Left colon (tissue), 2 donors: ENCODE measurements around the gene ZNF318. TPM values are rescaled to one million over a fixed set of nuclear protein-coding genes. Genes with fewer than 3 reads are reported as not detected.
"Not testable (repeated sequence)": the region's sequence is repeated elsewhere in the genome, so short reads cannot be mapped to it uniquely, and the experiment has no call there.

Source experiments
- ATAC-seq: fragments of 200-7000 bp; cut with Tn5 transposase; one replicate; pipeline ENCODE4 v1.9.1; 2020; ENCODE audit warnings: mild to moderate bottlenecking, moderate library complexity
- DNase-seq, 2 donors: peaks; one replicate each; pipeline ENCODE4 v3.0.0-alpha.2; 2020
- intact Hi-C, 2 donors: fragments of 100-400 bp; cut with DNase I in 1 of 2; cut with micrococcal nuclease in 1 of 2; formaldehyde crosslinking; loops; one replicate each; pipeline versions ENCODE4 v1.11.2 to v1.14.0; 2022; cut with DNase I, micrococcal nuclease
- total RNA-seq, 2 donors: library from RNA; stranded (reverse); fragmentation: NEBNext Ultra II Directional; extraction: Animal tissue kit (Norgen Biotek cat#: 25700); gene quantifications; one replicate each; pipeline ENCODE4 v1.2.1, GENCODE V29; 2021
- donor health status: DM: no; HTN: no; CAD: no.
- donor health status: DM: yes; HTN: yes; CAD: no.

ZNF318 gene
- total RNA-seq, 2 donors from 2014 or later, result 12.3 to 13.2 TPM

DNA sequence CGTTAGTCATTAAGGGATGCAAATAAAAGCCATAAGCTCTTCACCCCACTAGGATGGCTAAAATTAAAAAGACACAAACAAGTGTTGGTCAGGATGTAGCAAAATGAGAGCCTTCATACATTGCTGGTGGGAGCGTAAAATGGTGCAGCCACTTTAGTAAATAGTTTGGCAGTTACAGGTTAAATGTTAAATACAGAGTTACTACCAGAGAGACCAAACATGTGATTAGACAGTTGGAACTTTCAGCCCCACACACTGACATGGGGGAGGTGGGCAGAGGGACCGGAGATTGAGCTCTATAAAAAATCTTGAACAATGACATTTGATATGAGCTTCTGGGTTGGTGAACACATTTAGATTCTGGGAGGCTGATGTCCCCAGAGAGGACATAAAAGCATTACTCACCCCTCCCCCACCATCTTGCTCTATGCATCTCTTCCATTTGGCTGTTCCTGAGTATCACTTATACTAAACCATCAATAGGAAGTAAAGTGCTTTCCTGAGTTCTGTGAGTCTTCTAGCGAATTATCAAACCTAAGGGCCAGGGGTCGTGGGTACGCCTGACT lies 20.4 kb upstream of the ZNF318 start:
- intact Hi-C loops, result no loop called here
- ATAC-seq, result no peak
- DNase-seq, result no peak

DNA sequence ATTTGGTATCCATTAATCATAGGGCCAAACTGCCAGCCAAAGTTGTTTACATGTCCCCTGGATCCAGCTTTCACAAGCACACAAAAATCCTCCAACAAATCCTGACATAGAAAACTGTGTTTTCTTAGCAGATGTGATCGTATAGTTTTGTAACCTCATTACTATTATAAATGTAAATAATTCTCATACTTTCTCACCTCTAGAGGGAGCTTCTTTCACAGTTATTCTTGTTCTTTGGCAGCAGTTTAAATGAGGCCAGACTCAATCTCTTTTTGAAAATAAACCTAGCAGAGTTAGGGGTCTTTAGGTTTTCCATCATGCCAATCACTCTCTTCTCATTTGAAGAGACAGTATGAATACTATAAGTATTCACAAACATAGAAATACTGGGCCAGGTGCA lies 17.0 kb upstream of the ZNF318 start:
- intact Hi-C loops, result no loop called here
- ATAC-seq (no peak), DNase-seq (no peak)

DNA sequence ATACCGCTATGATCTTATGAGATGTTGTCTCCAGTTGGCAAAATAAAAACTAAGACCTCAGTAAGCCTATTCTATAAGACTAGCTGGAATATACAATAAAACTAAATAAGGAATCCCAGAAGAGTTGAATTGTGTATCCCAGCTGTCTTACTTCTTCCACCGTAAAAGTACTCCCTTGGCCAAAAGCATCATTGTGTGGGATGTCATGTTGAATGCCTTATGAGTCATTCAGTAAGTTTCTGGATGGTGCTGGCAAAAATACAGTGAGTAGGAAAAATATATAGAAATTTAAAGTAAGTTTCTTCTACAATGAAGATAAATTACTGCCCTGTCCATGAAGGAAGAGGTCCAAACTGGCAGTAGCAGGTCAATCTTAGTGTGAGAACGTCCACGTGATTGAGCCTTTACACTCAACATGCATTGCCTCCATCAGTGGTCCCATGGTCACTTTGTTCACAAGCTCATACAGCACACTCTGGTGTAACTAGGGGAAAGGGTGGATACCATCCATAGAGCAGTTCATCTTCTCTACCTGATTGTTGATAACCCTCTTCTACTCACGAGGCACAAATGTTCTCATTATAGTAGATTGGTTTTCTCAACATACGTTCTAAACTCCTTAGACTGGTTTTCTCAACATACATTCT lies 13.7 kb upstream of the ZNF318 start:
- DNase-seq (no peak), ATAC-seq (no peak)
- intact Hi-C loops, result no loop called here

DNA sequence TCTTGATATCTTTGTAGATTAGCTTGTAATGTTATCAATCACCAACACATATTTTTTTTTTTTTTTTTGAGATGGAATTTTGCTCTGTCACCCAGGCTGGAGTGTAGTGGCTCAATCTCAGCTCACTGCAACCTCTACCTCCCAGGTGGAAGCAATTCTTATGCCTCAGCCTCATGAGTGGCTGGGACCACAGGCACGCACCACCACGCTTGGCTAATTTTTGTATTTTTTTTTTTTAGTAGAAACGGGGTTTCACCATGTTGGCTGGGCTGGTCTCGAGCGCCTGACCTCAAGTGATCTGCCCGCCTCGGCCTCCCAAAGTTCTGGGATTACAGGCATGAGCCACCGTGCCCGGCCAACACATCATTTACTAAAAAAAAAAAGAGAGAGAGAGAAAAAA lies 11.4 kb upstream of the ZNF318 start:
- ATAC-seq, DNase-seq, intact Hi-C loops: not testable (repeated sequence)

DNA sequence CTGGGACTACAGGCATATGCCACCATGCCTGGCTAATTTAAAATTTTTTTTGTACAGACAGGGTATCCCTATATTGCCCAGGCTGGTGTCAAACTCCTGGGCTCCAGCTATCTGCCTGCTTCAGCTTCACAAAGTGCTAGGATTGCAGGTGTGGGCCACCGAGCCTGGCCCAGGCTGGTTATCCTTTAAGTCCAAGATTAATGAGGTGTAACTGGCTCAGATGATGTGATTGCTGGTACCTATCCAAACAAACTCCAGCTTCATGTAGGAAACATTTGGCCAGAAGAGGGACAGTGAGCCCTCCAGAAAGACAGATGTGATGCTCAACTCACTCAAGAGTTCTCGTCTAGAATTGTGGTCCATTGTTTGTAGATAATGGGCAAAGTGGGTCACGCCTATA lies 9.2 kb upstream of the ZNF318 start:
- intact Hi-C loops, result no loop called here
- DNase-seq (no peak), ATAC-seq (no peak)

DNA sequence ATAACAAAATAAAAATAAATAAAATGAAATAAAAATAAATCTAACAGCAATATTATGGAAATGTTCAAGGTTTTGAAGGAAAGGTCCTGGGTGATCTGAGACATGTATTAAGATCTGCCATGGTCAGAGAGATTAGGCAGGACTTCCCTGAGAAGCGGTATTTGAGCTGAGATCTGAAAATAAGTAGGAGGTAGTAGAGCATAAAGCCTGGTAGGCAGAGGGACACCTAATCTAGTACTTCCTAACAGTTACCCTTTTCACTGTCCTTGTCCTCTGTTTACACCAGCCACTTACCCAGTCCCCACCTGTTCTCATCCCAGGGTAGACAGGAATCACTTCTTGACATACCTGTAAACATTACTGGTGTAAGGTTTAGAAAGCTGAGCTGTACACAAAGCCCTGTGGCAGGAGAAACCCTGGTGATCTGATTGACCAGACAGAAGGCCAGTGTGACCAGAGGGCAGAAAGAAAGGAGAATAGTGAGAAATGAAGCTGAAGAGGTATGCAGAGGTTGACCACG lies 8.3 kb upstream of the ZNF318 start:
- ATAC-seq (no peak), DNase-seq (no peak)
- intact Hi-C loops, result no loop called here

DNA sequence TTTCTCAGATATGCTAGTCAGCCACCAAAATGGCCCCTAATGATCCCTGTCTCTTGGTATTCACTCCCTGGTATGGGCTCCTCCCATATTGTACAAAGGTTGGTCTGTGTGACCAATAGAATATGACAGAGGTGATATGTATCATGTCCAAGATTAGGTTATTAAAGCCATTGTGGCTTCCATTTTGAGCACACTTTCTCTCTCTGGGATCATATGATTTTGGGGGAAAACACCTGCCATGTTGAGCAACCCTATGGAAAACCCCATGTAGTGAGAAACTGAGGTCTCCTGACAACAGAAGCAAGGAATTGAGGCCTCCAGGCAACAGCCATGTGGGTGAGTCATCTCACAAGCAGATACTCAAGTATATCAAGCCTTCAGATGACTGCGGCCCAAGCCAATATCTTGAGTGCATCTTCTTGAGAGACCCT lies 7.1 kb upstream of the ZNF318 start:
- DNase-seq, result no peak
- ATAC-seq, result peak; percentile 60
- intact Hi-C loops, result no loop called here

DNA sequence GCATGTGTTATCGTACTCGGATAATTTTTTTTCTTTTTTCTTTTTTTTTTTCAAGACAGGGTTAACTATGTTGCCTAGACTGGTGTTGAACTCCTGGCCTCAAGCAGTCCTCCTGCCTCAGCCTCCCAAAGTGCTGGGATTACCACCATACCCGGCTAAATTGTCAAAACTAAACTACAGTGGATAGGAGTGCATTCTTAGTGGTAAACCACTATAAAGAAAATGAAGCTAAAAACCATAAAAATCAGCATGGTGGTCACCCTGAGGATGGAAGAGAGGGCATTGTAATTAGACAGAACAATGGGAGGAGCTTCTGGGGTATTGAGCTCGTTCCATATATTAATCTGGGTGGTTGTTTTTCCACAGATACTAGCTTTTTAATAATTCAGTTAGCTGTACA lies 6.2 kb upstream of the ZNF318 start:
- intact Hi-C loops, result no loop called here
- ATAC-seq, result no peak
- DNase-seq, result no peak

DNA sequence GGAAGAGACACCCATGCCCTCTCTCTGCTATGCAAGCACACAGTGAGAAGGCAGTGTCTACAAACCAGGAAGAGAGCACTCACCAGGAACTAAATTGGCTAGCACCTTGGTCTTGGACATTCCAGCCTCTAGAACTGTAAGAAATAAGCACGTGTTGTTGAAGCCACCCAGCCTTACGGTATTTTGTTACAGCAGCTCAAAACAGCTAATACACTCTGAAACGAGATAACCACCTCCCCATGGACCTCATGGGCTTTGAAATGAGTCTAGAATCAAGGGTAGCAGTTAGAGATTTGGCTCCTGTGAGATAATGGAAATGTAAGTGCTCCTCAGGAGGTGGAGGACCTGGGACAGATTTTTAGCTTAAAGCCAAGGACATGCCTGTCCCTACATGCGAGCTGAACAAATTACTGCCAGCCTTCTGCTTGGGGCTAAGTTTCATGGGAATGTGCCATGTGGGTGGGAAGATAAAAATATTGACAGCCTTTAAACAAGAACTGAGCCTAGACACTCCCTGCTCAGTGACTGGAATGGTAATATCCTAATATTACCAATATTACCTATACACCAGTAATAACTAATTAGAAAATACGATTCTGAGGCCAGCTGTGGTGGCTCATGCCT lies 3.9 kb upstream of the ZNF318 start:
- intact Hi-C loops, result no loop called here
- DNase-seq (no peak), ATAC-seq (no peak)

DNA sequence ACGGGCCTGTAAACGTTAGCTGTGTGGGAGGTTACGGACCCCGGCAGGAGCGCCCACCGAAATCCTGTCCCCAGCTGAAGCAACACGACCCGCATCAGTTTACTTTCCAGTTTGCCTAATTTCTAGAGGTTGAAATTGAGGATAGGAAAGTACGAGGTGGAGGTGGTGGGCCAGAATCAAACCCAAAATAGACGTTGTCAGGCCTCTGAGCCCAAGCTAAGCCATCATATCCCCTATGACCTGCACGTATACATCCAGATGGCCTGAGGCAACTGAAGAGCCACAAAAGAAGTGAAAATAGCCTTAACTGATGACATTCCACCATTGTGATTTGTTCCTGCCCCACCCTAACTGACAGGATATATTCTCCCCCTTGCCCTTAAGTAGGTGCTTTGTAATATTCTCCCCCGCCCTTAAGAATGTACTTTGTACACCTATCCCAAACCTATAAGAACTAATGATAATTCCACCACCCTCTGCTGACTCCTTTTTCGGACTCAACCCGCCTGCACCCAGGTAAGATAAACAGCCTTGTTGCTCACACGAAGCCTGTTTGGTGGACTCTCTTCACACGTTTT lies 645 bp upstream of the ZNF318 start:
- not testable (repeated sequence) for ATAC-seq, DNase-seq

DNA sequence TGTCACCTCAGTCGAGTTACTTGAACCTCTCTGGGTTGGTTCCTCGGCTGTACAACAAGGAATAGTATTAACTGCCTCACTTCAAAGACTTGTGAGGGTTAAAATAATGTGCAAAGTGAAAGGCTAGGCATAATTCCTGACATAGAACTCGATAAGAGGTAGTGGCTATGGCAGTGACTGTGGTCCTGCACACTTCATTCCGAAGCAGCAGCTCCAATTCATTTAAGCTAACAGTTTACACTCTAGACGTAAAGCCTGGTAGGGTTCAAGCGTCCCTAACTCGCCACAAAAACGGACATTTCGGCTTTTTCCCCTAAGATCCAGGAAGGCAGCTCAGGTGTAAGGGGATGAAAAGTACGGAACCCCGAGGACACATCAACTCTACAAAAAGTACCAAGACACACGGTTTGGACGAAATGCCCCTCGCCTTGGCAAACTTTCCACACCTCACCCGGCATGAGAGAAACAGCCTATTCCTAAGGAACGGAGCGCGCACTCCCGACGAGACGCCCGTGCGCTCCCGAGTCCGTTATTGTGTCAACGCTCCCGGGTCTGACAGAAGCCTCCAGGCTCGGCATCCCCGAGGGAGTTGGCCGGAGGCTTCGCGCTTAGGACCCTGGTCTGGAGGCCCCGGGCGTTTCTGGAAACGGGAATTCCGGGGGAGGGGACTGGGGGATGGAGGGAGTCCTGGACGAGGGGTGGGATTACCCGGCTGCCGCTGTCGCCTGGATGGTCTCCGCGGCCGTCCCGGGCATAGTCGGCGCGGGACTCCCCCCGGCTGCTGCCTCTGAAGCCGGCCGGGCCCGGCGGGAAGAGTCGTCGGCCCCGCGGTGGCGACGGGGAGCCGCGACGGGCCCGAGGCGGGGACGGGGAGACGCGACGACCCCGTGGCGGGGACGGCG lies 937 bp downstream of the ZNF318 start:
- DNase-seq (peak; percentile 36 to 54), ATAC-seq (peak; percentile 29)
- intact Hi-C loops, result no loop called here

More for the DNA sequence above, 645 bp upstream of the ZNF318 start:
- intact Hi-C loops, result not testable (repeated sequence)

DNA sequence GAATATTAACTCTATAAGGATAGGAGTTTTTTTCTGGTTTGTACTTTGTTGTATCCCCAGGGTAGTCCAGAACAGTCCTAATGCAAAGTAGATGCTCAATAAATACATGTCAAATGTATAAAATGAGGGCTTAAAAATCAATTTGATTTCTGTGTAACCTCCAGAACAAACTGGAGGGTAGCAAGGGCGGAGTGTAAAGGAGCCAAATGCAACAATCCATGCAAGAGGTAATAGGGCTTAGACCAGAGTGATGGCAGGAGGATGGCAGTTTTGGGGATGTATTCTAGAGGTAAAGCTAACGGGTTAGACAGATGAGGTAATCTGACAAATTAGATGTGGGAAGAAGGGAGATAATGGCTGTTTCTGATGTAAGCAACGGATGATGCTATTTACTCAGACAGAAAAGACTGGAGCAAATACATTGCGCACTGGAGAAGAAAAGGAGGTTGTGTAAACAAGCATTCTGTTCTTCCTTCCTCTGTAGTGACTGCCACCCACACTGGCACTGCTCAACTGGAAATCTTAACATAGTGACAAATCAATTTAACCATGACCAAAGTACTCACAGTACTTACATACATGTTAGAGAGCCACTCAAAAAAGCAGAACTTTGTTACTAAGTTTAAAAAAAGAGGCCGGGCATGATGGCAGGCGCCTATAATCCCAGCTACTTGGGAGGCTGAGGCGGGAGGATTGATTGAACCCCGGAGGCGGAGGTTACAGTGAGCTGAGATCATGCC lies 2.0 kb downstream of the ZNF318 start:
- DNase-seq, result no peak
- ATAC-seq, result no peak
- intact Hi-C loops, result no loop called here

DNA sequence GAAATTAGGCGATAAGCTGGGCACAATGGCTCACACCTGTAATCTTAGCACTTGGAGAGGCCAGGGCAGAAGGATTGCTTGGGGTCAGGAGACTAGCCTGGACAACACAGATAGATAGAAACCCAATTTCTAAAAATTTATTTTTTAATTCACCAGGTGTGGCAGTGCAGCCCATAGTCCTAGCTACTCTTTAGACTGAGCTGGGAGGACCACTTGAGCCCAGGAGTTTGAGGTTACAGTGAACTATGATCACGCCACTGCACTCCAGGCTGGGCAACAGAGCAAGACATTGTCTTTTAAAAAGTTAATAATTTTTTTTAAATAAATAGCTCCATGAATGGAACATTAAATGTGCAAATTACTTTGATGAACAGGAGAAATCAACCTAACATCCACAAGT lies 8.2 kb downstream of the ZNF318 start:
- no peak for ATAC-seq
- intact Hi-C loops, result no loop called here
- no peak for DNase-seq

DNA sequence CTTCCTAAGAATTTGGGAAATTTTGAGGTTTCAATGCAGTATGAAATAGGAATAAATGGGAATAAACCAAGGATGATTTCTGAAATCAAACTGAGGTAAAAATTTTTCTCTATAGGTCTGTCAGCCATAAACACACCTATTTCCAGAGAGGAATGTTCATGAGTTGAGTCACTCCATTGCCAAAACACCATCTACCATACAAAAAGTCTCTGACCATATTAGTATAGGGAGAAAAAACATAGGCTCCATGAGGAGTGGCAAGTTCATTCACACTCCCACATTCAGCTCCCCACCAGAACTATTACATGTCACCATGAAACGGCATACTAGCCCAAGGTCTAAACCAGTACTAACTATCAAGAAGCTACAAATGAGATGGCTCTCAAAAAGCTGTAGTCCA lies 9.6 kb downstream of the ZNF318 start:
- intact Hi-C loops, result no loop called here
- no peak for DNase-seq
- ATAC-seq, result no peak

DNA sequence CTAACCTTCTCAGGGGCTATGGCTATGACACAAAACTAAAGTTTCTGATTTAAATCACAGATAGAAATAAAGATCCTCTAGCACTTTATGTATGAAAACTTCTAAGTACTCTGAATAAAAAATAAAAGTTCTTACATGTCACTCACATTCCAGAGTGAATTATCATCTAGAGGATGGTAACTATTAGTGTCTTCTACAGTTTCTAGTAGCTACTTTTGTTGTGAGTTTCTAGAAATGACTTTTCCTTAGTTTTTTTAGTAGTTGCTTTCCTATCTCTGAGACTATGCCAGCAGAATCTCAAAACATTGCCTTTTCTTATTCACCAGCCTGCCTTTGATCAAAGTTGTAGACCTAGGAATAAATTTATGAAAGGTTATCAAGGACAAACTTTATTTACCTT lies 10.1 kb downstream of the ZNF318 start:
- no peak for DNase-seq

DNA sequence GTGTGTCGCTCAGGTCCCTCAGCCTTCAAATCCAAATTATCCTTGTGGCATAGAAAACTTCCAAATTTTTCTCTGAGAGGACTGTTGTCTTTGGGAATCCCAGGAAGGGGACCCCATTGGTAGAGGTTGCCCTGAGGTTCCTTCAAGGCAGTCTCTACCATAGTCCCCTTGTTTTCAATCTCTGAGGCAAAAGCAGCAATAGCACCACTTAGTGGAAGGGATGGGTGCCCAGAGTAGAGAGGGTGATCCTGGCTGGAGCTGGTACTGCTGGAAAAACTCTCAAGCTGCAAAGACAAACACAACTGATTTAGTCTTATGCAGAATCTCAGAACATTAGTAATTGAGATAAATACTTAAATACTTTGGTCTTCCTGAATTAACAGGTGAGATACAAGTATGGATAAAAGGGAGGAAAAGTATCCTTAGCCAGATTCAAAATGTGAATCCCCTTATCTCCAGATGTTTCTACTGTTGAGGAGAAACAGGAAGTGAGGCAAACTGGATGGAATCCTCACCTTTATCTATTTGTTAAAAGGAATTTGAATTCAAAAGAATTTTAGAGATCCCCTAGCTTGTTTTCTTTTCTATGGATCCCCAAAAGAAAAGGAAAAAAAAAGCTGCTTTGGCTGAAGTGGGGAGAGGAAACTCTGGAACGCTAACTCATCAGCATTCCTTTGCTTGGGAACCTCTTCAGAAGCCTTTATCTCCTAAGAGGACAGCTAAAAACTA lies 13.4 kb downstream of the ZNF318 start:
- intact Hi-C loops, result no loop called here
- no peak for DNase-seq
- ATAC-seq, result peak; percentile 92

More for the DNA sequence above, 10.1 kb downstream of the ZNF318 start:
- intact Hi-C loops, result no loop called here
- ATAC-seq, result no peak

DNA sequence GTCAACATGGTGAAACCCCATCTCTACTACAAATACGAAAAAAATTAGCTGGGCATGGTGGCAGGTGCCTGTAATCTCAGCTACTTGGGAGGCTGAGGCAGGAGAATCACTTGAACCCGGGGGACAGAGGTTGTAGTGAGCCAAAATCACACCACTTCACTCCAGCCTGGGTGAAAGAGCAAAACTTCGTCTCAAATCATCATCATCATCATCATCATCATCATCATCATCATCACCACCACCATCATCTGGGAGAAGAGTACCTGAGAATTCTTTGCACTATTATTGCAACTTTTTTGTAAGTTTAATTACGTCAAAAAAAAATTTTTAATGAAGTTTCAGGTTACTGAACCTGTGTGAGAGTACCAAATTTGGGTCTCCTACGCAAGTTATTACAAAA lies 17.5 kb downstream of the ZNF318 start:
- ATAC-seq, intact Hi-C loops, DNase-seq: not testable (repeated sequence)

DNA sequence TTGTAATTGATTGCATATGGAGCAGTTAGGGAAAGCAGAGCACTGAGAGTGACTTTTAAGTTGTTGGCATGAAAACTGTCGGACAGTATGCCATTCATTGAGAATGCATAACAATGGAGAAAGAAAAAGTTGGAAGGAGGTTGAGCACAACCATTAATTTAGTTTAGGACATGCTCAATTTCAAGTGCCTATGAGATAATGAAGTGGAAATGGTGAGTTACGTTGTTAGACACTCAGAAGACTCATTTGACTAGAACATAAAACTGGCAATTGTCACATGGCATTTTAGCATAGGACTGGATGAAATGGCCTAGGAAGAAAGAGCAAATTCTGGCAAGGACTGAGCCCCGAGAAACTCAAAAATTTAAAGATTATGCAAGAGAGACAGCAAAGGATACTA lies 22.0 kb downstream of the ZNF318 start:
- intact Hi-C loops, result no loop called here
- DNase-seq (no peak), ATAC-seq (no peak)
